GM18867 (cell line): Measurements from ENCODE around the gene BDNF.

Experiments used
- ATAC-seq: cut with Tn5 transposase; IDR thresholded peaks from one replicate; pipeline ENCODE4 v1.9.1; 2021; ENCODE audit warnings: mild to moderate bottlenecking, moderate library complexity; ENCODE audit not compliant: unreplicated experiment

BDNF gene

DNA sequence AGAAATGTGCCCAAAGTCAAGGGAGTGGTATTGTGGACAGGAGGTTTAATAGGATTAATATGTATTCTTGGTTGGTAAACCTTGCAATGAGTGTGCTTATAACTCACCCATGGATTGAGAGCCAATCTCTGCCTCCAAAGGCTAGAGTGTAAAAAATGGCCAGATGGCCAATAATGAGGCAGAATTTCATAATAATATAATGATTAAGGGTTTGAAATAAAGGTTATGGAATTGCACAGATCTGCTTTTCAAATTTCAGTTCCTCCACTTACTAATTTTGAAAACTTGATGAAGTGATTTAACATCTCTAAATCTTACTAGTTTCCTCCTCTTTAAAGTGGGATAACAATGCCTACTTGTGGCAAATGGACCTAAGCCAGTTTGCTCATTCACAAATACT, 94.8 kb downstream of the BDNF start:
- no peak for ATAC-seq
